Mucosa of gallbladder (tissue), 1 donor: ENCODE results near the gene HOGA1. TPM values are rescaled to one million over a fixed set of nuclear protein-coding genes. Genes with fewer than 3 reads are reported as not detected.

Experiments used
- DNase-seq: peaks from one replicate; pipeline ENCODE4 v3.0.0-alpha.2; 2020; ENCODE audit warnings: low spot score
- total RNA-seq: library from RNA; stranded (reverse); gene quantifications from one replicate; pipeline ENCODE4 v1.2.1, GENCODE V29; 2021
- donor health status: DM: no; HTN: no; CAD: no.

The HOGA1 gene
- total RNA-seq, 1 donor from 2014 or later = 13.3 TPM

DNA sequence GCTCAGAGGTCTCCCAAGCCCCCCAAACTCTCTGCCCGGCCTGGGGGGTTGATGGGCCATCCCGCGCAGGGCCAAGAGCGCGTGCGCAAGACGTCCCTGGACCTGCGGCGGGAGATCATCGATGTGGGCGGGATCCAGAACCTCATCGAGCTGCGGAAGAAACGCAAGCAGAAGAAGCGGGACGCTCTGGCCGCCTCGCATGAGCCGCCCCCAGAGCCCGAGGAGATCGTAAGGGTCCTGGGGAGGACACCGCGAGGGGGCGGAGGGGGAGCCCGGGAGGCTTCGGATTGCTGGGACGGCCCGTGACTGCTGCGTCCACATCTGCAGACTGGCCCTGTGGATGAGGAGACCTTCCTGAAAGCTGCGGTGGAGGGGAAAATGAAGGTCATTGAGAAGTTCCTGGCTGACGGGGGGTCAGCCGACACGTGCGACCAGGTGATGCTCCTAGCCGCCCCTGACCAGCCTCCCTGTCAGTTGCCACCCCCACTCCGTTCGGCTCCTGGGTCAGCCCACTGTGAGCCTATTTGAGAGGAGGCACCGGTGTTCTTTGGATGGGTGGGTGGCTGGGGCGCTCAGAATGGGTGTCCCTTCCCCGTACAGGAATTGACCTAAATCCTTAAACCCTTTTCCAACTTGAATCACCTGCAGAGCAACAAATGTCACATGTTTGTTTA, 5.9 kb upstream of the HOGA1 start:
- no peak for DNase-seq

DNA sequence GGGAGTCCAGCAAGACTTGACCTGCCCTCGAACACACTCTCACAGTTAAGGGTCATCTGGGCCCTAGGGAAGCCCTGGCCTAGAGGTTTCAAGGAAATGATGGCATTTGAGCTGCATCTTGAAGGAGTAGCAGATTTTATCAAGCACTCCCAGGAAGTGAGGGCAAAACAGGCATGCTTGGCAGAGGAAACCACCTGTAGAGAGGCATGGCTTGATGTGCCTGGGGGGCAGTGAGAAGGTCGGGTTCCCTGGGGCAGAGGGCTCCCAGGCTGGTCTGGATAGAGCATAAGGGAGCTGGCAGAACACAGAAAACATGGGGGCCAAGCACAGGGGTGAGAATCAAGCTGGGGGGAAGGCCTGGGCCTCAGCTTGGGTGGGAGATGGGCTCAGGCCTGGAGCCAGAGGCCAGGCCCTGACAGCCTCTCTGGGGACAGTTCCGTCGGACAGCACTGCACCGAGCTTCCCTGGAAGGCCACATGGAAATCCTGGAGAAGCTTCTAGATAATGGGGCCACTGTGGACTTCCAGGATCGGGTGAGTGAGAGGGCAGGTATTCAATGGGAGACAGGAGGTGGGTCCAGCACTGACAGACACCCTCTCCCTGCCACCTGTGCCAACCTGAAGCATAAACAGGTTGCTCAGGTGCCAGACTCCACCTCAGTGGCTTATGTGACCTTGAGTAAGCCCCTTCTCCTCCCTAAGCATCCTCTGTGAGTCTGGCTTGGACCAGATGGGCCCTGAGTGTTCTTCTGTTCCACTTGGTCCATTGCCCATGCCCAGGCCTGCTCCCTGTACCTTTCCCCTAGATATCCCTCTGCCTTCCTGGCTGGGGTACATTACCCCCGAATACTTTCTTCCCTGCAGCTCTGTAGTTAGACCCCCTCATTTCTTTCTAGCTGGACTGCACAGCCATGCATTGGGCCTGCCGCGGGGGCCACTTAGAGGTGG, 3.5 kb upstream of the HOGA1 start:
- no peak for DNase-seq

DNA sequence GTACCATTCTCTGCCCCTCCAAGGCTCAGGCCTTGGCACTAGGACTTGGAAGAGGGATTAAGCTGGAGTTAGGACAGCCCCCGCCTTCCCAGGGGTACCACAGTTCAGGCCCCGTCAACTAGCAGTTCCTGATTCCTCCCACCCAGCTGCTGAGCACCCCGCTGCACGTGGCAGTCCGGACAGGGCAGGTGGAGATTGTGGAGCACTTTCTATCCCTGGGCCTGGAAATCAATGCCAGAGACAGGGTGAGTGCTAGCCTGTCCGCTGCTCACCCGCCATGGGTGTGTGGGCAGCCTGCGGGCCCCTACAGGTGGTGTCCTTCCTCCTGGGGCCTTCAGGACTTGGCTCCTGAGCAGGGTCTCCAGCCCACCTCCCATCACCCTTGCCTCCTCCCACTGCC, 2.0 kb upstream of the HOGA1 start:
- DNase-seq = no peak

DNA sequence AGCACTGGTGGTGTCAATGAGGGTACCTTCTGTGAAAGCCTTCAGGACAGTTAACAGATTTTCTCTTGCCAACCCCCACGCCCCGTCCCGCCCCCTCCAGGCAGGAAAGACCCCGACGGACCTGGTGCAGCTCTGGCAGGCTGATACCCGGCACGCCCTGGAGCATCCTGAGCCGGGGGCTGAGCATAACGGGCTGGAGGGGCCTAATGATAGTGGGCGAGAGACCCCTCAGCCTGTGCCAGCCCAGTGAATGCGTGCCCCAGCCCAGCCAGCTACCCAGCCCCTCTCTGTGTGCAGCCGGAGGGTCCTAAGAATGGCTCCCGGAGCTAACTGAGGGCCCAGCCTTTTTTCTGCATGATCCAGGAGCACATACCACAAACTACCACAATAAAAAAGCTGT, 713 bp upstream of the HOGA1 start:
- no peak for DNase-seq

DNA sequence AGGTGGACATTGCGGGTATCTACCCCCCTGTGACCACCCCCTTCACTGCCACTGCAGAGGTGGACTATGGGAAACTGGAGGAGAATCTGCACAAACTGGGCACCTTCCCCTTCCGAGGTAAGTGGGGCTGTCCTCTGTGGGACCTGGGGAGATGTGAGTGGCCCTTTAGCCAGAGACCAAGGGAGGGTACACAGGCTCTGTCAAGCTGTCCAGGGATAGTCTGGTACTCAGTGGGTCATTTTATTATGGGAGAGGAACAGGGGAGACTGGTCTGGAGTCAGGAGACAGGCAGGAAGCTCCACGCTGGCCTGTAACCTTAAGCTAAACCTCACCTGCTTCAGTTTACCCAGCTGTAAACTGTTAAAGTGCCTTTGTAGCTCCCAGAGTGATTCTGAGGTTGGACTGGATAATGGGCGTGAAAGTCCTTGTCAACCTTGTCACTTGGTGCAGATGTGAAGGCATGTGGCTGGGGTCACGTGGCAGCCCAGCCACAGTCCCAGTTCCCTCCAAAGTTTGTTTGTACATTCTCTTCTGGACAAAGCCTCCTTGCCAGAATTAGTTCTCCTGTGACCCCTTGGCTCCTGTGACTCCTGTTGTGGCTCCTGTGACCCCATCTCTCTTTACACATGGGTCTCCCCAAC, 729 bp downstream of the HOGA1 start:
- DNase-seq = no peak

DNA sequence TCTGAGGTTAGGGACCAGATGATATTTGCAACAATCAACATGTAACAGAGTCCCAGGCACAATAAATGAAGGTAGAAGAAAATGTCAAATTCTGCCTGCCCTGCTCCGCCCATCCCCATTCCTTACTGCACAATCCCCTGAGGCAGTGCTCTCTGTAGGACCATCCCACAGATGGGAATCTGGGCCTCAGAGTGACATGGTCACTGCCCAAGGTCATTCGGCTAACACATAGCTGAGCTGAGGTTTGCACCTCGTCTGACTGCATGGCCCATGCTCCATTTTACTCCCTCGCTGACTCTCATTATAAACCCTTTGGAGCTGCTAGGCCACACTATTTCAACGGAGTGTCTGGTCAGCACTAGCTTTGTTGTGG, 1.2 kb downstream of the HOGA1 start:
- DNase-seq = no peak

DNA sequence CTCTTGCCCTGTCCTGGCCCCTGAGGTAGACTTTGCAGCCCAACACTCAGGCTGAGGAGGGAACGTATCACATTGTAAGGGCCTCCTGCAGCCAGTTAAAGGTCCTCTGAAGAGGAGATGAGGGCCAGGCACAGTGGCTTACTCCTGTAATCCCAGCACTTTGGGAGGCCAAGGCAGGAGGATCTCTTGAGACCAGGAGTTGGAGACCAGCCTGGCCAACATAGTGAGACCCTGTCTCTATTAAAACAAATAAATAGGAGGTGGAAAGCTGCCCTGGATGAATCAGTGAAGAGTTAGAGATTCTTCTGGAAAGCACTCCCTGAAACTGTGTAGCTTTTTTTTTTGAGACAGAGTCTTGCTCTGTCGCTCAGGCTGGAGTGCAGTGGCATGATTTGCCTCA, 3.0 kb downstream of the HOGA1 start:
- no peak for DNase-seq

DNA sequence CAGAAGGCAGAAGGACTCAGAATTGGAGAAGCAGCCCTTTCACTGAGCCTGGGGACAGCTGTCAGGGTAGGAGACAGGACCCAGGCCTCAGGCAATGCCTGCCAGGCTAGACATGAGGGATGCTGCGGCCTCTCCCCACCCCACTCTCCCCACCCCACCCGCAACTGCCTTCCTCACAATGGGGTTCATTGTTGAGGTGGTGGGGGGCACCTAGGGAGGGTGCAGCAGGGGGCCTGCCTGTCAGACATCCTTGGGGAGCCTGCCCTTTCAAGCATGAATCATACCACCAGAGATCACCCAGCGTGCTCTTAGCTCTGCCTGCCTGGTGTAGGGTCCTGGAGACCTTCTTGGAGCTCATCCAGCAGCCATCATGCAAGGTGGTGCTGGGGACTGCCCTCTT, 5.3 kb downstream of the HOGA1 start, which contains the start of gene C10orf62:
TSS of gene C10orf62 (plus strand) at position 243 of the 400 bp plus-strand sequence. CDS start 177 bp downstream, outside the sequence.
- DNase-seq = no peak

DNA sequence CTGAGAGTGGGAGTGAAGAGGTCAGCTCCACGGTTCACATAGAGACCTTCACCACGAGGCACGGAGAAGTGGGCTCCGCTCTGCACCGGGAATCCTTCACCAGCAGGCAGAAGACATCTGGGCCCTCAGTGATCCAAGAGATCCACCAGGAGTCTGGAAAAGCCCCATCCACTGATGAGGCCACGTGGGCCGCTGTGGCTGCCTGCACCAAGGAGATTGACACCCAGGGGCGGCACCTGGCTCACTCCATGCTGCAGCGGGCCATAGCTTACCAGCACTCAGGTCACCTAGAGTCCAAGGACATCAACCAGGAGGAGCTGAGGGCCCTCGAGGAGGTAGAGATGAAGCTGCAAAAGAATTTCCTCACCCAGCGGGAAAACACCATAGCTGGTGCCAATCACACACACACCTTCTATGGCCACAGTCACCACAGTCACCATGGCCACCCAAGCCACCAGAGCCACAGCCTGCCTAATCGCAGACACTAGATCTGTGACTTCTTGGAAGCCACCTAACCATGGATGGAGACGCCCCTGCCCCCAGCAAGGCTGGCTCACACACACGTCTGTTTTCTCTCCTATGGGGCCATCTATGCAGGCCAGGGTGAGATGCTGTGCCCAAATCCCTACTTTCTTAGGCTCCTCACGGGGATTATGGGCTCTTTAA, 6.0 kb downstream of the HOGA1 start:
- no peak for DNase-seq

DNA sequence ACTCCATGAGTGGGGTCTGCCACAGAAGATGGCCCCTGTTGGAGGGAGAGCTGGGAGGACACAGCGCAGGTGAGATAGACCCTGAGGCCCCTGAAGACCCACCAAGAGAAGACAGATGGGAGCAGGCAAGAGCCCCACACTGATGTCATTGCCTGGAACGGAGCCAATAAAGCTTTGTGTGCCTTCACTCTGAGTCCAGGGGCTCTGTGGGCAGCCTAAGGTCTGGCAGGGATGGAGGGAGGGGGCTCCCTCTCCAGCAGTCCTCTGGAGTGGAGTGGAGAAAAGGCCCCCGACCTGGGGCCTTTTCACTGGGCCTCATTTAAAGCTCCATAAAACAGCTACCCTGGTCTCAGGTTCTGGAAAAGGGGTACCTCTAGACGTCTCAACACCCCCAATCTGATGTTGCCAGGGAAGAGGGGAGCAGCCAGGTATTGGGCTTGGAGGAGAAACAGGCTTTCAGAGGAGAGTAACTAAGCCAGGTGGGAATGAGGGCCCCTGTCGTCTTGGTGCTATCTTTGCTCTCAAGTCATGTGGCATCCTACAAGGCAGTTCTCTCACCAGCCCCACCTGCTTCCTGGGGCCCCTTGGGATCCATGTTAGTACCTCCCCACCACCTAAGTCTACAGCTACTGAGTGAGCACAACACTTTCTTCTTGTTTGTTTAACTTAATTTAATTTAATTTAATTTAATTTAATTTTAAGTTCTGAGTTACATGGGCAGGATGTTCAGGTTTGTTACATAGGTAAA, 6.7 kb downstream of the HOGA1 start:
- no peak for DNase-seq

DNA sequence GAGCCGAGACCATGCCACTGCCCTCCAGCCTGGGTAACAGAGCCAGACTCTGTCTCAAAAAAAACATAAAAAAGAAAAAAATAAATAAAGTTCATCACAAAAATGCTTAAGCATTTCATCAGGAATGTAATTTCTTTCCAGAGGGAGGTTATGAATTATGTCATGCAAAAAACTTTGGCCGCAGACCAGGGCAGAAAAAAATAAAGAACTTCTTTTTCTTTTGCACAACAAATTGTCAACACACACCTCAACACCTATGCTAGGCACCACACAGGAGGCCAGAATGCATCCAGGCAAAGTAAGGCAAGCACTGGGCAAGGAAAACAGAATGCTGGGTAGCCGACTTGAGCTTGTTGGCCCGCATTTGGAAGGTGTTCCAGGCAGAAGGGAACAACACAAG, 9.2 kb downstream of the HOGA1 start:
- DNase-seq = no peak

DNA sequence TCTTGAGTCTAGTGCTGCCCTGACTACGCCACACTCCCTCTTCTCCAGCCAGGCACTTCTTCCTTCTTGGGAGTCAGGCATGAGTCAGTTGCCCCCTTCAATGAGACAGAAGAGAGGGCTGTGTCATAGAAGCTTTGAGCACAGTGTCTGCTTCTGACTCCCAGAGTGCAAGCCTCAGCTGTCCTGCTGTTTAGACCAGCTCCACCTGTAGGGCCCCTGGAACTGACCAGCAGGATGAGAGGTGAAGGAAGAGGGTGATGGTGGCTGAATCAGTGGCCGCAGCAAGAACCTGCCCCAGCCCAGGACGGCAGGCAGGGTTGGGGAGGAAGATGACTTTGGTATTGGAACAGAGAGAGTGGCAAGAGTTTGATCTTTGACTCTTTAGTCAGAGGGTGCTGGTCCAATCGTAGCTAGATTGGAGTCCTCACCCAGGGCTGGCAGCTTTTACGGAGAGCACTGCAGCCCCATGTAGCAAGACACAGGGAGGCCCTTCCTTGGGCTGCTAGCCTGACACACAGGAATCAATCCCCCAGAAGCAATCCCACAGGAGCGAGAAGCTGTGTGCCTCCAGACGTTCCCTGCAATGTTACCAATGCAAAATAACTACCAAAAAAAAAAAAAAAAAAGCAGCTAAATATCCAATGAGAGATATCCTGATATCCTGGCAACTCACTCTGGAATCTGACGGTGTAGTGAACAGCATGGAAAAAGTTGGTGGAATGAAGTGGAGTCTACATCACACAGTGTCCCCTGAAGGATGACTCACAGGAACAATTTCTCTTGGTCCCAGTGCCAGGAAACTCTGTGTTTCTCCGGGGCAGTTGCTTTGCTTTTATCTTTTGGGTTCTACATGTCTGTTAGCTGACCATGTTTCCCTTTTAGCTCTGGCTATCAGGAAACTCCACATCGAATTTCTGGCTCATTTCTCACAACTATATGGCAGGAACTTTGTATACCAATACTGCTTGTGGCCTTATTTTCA, 12.2 kb downstream of the HOGA1 start:
- DNase-seq = peak; percentile 64

DNA sequence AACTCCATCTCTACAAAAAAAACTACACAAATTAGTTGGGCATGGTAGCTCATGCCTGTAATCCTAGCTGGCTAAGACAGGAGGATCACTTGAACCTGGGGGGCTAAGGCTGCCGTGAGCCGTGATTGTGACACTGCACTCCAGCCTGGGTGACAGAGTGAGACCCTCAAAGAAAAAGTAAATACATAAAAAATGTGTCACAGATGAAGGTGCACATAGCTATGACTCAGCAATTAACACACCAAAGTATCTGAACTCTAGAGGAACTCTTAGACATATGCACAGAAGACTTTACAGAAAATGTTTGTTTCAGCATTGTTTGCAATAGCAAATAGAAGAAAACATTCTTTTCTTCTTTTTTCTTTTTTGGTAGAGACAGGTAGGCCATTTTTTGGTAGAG, 13.6 kb downstream of the HOGA1 start:
- no peak for DNase-seq

DNA sequence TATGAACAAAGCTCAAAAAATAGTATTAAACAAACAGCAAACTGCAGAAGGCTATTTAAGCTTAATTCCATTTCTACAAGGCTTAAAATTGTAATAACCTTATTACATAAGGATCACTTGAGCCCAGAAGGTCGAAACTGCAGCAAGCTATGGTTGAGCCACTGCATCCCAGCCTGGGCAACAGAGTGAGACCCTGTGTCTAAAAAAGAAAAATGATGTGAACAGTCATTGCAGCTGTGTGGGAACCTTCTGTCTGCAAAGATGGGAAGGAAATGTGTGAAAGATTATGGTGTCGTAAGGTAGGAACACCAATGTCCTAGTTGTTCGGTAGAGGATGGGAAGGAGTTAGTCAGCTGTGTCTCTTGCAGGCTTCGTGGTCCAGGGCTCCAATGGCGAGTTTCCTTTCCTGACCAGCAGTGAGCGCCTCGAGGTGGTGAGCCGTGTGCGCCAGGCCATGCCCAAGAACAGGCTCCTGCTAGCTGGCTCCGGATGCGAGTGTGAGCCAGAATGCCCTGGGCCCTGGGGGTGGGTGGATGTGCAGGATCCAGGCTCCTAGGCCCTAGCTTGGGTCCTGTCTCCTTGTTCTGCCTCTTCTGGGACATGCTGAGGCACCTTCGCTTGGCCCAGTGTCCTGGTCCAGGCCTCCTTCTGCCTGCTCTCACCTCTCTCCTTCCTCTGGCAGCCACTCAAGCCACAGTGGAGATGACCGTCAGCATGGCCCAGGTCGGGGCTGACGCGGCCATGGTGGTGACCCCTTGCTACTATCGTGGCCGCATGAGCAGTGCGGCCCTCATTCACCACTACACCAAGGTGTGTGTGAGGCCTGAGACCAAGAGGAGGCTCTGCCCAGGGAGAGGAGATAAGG, 14.4 kb downstream of the HOGA1 start:
- DNase-seq = no peak

DNA sequence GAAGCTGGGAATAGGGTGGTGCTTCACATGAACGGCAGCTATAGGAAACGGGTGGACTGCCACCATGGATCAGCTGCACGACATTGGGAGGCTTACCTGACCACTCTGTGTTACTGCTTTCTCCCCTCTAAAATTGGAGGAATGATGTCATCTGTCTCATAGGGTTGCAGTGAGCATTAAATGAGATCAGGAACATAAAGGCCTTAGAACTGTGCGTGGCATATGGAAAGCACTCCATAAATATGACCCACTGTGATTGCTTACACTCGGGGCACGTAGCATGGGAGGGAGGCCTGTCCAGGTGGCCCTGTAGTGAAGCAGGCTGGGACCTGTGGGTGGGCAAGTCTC, 15.1 kb downstream of the HOGA1 start:
- no peak for DNase-seq

DNA sequence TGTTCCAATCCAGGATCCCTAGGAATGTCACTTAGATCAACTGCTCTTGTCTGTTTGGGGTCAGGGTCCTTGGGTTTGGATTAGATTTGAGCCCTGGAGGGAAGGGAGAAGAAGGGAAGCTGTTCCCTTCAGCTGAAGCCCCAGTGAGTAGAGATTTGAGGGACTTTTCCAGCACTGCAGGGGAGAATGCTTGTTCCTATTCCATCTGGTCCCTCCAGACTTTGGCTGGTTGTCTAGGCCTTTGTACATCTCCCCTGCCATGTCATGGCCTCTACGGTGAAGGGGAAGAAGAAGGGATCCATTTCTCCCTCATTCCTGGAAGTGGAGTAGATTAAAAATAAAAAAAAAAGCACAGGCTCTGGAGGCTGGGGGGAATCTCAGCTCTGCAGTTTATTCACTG, 16.4 kb downstream of the HOGA1 start:
- DNase-seq = no peak

DNA sequence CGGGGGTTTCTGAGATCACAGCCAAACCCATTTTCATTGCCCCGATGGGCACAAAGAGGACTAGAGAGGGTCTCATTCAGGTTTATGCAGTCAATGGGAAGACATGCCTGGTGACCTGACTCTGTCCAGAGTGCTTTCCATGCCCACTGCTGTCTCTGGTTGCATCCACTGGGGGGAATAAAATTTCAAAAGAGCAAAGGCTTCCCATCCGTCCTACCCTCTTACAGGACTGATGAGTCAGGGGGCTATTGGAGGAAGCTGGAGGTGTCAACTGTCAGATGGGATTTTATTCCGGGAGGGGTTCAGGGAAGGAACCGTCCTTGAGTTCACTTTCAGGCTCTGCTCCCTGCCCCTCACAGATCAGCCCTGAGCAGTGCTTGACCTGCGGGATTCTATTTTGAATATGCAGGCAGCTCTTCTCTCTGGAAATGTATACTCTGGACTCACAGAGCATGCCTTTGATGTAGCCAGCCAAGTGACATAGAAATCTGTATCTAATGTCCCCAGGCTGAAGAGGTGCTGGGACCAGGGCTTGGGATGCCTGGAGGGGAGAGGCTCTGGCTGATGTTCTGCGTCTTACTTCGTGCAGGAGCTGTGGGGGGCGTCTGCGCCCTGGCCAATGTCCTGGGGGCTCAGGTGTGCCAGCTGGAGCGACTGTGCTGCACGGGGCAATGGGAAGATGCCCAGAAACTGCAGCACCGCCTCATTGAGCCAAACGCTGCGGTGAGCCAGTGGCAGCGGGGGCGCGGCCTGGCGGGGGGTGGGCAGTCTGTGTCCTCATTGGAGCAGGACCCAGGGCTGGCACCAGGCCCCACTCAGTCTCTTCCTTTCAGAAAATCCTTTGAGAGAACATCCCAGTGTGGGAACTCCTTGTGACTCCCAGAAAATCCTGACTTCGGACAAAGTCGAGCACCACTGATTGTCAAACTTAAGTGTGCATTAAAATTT, 17.4 kb downstream of the HOGA1 start:
- no peak for DNase-seq

DNA sequence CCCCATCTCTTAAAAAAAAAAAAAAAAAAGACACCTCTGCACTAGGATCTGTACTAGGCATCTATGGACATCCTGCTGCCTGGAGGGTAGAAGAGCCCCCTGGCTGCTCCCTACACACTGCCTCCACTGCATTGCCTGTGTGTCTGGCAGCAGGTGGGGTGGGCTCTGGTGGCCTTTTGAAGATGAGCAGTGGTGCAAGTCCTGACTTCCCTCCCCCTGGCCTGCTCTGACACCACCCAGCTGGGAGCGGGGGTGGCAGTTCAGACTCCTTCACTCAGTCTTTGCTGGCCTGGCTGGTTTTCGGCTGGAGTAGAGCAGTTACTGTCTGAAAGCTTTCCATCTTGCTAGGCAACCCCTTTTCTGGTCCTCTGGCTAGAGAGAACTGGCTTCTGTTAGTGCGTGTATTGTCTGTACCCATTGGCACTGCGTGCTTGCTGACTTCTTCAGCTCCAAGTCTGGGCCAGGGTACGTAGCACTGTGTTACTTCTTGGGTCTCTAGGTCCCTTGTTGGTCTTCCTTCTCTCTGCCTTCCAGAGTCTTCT, 23.0 kb downstream of the HOGA1 start:
- DNase-seq = no peak
